ENCODE data around the gene PNLIPRP2.

The PNLIPRP2 gene

DNA sequence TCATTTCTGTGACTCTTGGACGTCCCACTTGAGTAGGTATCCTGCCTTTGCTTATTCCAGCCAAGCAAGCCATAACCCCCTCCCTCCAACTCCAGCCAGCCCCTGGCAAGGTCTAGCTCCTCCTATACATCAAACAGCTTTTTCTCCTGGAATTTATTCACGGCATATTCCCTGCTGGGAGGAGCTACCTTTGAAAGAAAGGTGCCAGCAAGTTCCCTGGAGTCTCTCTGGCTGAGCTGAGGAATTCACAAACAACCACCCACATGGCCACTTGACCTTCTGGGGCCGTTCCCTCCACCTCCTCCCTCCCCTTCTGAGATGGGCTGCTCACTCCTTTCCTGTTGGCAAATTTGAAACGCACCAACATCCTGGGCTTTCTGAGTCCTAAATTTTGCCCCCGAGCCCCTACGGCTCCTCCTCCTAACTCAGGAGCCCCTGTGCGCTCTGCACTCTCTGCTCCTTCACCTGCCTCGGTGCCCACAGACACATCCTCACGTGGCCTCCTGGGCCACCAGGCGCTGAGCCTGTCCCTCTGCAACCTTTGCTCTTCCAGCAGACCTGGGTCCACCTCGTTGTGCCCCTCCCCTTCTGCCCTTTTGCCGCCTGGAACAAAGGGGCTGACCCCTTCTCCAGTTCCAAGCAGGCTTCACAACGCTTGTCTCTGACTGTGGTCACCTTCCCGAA is 73.6 kb downstream of the PNLIPRP2 start:
- DNase-seq (ENCODE audit: insufficient read length, low spot score): no peak

More for the DNA sequence above, 73.6 kb downstream of the PNLIPRP2 start:
- no peak for FAIRE-seq
- TF ChIP-seq, protein P1, sequence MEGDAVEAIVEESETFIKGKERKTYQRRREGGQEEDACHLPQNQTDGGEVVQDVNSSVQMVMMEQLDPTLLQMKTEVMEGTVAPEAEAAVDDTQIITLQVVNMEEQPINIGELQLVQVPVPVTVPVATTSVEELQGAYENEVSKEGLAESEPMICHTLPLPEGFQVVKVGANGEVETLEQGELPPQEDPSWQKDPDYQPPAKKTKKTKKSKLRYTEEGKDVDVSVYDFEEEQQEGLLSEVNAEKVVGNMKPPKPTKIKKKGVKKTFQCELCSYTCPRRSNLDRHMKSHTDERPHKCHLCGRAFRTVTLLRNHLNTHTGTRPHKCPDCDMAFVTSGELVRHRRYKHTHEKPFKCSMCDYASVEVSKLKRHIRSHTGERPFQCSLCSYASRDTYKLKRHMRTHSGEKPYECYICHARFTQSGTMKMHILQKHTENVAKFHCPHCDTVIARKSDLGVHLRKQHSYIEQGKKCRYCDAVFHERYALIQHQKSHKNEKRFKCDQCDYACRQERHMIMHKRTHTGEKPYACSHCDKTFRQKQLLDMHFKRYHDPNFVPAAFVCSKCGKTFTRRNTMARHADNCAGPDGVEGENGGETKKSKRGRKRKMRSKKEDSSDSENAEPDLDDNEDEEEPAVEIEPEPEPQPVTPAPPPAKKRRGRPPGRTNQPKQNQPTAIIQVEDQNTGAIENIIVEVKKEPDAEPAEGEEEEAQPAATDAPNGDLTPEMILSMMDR (IDR thresholded peaks at IDR 0.05; ENCODE audit: insufficient read depth, missing control alignments): no peak

Data from D721Med (cell line).